DMS153 treated with DMSO at 0.1 percent for 48 hours (cell line): ENCODE results near the gene ADM2.
"Not testable (repeated sequence)": the region's sequence is repeated elsewhere in the genome, so short reads cannot be mapped to it uniquely, and the experiment has no call there.

Experiments used
- DNase-seq: peaks from one replicate; lab custom pipeline; 2025; ENCODE audit not compliant: unreplicated experiment; lab: John Stamatoyannopoulos, UW

ADM2 gene

DNA sequence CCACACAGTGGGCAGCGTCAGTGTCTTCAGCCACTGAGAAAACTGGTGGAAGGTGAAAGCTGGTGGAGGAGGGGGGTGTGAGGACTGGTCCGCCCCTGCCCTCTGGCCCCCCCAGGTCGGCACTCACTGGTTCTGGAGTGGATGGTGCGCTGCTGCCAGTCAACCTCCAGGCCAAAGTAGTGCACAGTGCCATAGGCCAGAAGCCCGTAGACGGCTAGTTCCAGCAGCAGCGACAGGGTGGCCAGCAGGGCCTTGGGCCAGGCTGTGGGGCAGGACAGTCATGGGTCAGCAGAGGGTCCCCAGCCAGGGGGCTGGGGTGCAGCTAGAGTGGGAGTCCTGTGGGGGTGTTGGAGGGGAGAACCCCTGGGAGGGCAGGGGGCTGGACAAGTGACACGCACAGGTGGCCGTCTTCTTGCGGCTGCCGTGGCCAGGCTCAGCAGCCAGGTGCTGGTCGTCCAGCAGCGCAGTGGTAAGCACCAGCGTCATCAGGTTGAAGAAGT, 24.0 kb downstream of the ADM2 start:
- DNase-seq, result no peak

GRCh38 chr22:50505776-50506610, 24.6 kb downstream of the ADM2 start:
- DNase-seq, result no peak

GRCh38 chr22:50506611-50507420, 25.5 kb downstream of the ADM2 start:
- DNase-seq, result no peak

GRCh38 chr22:50507421-50507990, 26.2 kb downstream of the ADM2 start, which contains the start of gene LMF2:
Gene LMF2 (minus strand): TSS chr22:50507702. CDS start chr22:50507675, 27 bp downstream.
- peak; percentile 88 for DNase-seq

GRCh38 chr22:50507991-50508884, 26.9 kb downstream of the ADM2 start, which contains the start of gene NCAPH2:
Gene NCAPH2 (plus strand): TSS chr22:50508224. CDS start chr22:50508338, 114 bp downstream.
- DNase-seq, result peak; percentile 88

DNA sequence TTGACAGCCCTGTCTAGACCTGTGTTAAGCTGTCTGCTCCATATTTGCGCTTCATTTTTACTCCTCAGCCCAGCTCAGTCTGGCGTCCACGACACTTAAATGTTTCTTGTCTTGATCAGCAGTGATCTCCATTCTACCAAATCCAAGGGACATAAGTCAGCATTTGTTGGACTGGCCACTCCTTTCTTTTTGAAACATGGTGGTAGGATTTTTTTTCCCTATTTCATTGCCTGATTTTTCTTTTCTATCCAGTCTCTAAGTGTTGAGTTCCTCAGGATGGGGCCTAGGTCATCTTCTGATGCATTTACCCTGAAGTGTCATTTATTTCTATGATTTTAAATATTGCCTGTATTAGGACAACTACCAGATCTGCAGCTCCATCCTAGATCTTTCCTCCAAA, 27.6 kb downstream of the ADM2 start:
- no peak for DNase-seq

- DNase-seq, result no peak
These were observed 31.8 kb downstream of the ADM2 start for GRCh38 chr22:50513175-50513574.

DNA sequence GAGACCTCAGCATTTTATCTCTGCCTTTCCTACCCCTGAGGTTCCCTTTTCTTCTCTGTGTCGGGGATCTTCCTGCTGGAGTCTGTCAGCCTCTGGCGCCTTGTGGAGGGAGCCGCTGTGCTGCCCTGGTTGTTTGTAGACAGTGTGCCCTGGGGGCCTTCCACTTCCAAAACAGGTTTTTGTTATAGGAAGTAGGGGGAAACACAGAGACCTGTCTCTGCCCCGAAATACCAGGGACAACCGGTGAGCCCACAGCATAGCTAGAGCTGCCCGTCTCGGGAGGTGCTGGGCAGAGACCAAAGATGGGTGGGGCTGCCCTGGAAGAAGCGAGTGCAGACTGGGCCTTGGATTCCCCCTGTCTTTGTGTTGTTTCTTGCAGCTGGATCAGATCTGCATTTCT, 34.7 kb downstream of the ADM2 start:
- no peak for DNase-seq

- no peak for DNase-seq
These were observed 35.5 kb downstream of the ADM2 start for GRCh38 chr22:50516891-50517290.

DNA sequence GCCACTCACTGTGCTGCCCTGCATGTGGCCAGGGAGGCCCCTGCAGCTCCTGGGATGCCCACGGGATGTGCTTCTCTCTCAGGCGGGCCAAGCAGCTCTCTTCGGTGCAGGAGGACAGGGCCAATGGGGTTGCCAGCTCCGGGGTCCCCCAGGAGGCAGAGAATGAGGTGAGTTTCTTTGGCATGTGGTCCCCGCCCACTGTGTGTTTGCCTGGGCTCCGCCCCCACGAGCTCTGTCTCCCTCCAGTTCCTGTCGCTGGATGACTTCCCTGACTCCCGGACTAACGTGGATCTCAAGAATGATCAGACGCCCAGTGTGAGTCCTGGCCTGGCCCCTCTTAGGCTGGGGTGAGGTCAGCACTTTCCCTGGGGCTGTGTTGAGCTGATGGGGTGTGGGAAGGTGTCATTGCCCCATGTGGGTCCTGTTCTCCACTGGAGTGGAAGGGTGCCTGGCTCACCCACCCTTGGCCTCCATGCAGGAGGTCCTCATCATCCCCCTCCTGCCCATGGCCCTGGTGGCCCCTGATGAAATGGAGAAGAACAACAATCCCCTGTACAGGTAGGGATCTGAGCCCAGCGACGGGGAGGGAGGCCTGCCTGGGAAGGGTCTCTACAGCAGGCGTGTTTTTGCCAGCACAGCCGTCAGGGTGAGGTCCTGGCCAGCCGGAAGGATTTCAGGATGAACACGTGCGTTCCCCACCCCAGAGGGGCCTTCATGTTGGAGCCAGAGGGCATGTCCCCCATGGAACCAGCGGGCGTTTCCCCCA, 36.3 kb downstream of the ADM2 start:
- DNase-seq, result no peak

GRCh38 chr22:50518606-50519005, 37.3 kb downstream of the ADM2 start:
- DNase-seq, result no peak

- no peak for DNase-seq
These were observed 37.8 kb downstream of the ADM2 start for GRCh38 chr22:50519151-50519550.

GRCh38 chr22:50520184-50520583, 38.8 kb downstream of the ADM2 start:
- DNase-seq, result not testable (repeated sequence)

DNA sequence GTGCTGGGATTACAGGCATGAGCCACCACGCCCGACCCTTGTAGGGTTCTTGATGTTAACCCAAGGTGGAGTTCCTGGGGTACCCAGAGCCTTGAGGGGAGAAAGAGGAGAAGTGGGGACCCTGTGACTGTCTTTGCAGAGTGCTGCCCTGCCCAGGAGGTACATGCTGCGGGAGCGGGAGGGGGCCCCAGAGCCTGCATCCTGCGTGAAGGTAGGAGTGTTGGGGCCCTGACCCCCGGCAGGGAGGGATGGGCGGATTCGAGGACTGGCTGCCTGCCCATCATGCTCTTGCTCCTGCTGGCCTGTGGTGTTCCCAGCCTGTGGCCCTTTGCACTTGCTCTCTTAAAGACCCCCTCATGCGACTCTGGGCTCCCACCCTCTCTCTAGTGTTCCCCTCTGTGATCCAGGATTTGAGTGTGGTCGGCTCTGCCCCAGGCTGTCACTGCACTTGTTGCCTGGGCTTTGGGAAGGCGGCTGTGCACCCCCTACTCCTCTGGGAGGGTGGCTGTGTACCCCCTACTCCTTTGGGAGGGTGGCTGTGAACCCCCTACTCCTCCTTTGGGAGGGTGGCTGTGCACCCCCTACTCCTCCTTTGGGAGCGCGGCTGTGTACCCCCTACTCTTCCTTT, 39.6 kb downstream of the ADM2 start:
- no peak for DNase-seq

DNA sequence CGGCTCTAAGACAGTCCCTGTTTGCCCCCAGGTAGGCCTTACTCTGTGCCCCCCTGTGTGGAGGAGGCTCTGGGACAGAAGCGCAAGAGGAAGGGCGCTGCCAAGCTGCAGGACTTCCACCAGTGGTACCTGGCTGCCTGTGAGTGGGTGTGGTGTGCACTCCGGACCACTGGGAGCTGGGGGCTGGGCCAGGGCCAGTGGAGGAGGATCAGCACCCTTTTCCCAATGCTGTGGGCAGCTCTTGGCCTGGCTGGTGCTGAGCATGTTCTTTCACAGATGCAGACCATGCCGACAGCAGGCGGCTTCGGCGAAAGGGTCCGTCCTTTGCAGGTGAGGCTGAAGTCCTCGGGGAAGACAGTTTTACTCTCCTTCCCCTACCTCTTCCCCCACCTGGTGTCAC, 40.4 kb downstream of the ADM2 start:
- no peak for DNase-seq

- no peak for DNase-seq
These were observed 41.0 kb downstream of the ADM2 start for GRCh38 chr22:50522208-50522805.

GRCh38 chr22:50522806-50523438, 41.6 kb downstream of the ADM2 start:
- DNase-seq, result no peak

GRCh38 chr22:50523458-50523805, 42.1 kb downstream of the ADM2 start:
- no peak for DNase-seq
